ENCODE measurements around the gene SMIM20.

- no peak for TF ChIP-seq CTCF (IDR thresholded peaks at IDR 0.05)
- TF ChIP-seq EP300 (IDR thresholded peaks at IDR 0.05), result no peak
- no peak for TF ChIP-seq POLR2A (IDR thresholded peaks at IDR 0.05)
Observed at GRCh38 chr4:25938787-25939186, 24.8 kb downstream of the SMIM20 start.
